Body of pancreas (tissue), 4 donors: Measurements from ENCODE around the gene WDFY3.

Experiments used
- POLR2A ChIP-seq, 3 donors: fragments of 450-650 bp; IDR thresholded peaks; one replicate each; pipeline ENCODE4 v1.6.1; 2016; ENCODE audit warnings: antibody characterized with exemption in 3 of 3, mild to moderate bottlenecking in 2 of 3
- TF ChIP-seq, protein P1 (sequence below), 7 experiments: fragments of 450-650 bp in 4 of 7; fragments of 200-600 bp in 3 of 7; sonication (generic) in 3 of 7; IDR thresholded peaks; one replicate each; pipeline ENCODE4 v1.5.1; 2016 to 2019; ENCODE audit warnings: antibody characterized with exemption in 7 of 7

- TF ChIP-seq, protein P1, sequence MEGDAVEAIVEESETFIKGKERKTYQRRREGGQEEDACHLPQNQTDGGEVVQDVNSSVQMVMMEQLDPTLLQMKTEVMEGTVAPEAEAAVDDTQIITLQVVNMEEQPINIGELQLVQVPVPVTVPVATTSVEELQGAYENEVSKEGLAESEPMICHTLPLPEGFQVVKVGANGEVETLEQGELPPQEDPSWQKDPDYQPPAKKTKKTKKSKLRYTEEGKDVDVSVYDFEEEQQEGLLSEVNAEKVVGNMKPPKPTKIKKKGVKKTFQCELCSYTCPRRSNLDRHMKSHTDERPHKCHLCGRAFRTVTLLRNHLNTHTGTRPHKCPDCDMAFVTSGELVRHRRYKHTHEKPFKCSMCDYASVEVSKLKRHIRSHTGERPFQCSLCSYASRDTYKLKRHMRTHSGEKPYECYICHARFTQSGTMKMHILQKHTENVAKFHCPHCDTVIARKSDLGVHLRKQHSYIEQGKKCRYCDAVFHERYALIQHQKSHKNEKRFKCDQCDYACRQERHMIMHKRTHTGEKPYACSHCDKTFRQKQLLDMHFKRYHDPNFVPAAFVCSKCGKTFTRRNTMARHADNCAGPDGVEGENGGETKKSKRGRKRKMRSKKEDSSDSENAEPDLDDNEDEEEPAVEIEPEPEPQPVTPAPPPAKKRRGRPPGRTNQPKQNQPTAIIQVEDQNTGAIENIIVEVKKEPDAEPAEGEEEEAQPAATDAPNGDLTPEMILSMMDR (IDR thresholded peaks at IDR 0.05): no peak
- no peak for TF ChIP-seq POLR2A (IDR thresholded peaks at IDR 0.05)
Measured at GRCh38 chr4:84821064-84821463, 145.4 kb downstream of the WDFY3 start.
